ENCODE measurements around the gene PNPLA7.

- TF ChIP-seq BHLHE40 (IDR thresholded peaks at IDR 0.05; ENCODE audit: borderline replicate concordance) (no peak), L3MBTL2 (conservative IDR thresholded peaks at IDR 0.05) (no peak), ARNT (IDR thresholded peaks at IDR 0.05) (no peak), FOXK2 (IDR thresholded peaks at IDR 0.05) (no peak), FOXM1 (IDR thresholded peaks at IDR 0.05; ENCODE audit: borderline replicate concordance) (no peak), TARDBP (IDR thresholded peaks at IDR 0.05) (no peak), ELF4 (IDR thresholded peaks at IDR 0.05) (no peak), FOXA1 (IDR thresholded peaks at IDR 0.05) (no peak), SP1 (IDR thresholded peaks at IDR 0.05) (no peak), HDGF (IDR thresholded peaks at IDR 0.05; ENCODE audit: borderline replicate concordance) (no peak), NFRKB (IDR thresholded peaks at IDR 0.05) (no peak), CTBP1 (IDR thresholded peaks at IDR 0.05; ENCODE audit: borderline replicate concordance) (no peak)
Measured at GRCh38 chr9:137431416-137431931, 118.7 kb downstream of the PNPLA7 start.

Data from HEK293T (cell line).